Mammary epithelial cell (primary cell): ENCODE measurements around the gene ICOSLG.

Experiments used
- CTCF ChIP-seq, 2 donors: IDR thresholded peaks in 1 of 2; conservative IDR thresholded peaks in 1 of 2; 2 replicates each; pipeline ENCODE4 v1.5.1; 2011 to 2012; ENCODE audit warnings: inconsistent platforms in 2 of 2, low read length in 2 of 2, mild to moderate bottlenecking in 2 of 2, control low read depth in 1 of 2, low read depth in 1 of 2; ENCODE audit not compliant: insufficient read depth in 1 of 2; ENCODE audit errors: extremely low read depth in 1 of 2
- EZH2 ChIP-seq: IDR thresholded peaks from 2 replicates; pipeline ENCODE4 v1.6.1; 2012; ENCODE audit warnings: low read length, inconsistent platforms, borderline replicate concordance

GRCh38 chr21:44281801-44282200 lies 41.1 kb upstream of the ICOSLG start:
- no peak for TF ChIP-seq CTCF (conservative IDR thresholded peaks at IDR 0.05 in 1 of 2, IDR thresholded peaks at IDR 0.05 in 1 of 2; ENCODE audit: extremely low read depth in 1 of 2, insufficient read depth in 1 of 2, low read depth in 1 of 2, low read length in 2 of 2)
- TF ChIP-seq EZH2: no peak
